B cell (primary cell): ENCODE measurements around the gene FRMD4B. TPM values are rescaled to one million over a fixed set of nuclear protein-coding genes. Genes with fewer than 3 reads are reported as not detected.
"Not testable (repeated sequence)": the region's sequence is repeated elsewhere in the genome, so short reads cannot be mapped to it uniquely, and the experiment has no call there.

Source experiments
- ATAC-seq: fragments of 200-7000 bp; cut with Tn5 transposase; one replicate; pipeline ENCODE4 v1.10.0; 2021; ENCODE audit warnings: low read depth, mild to moderate bottlenecking, moderate number of reproducible peaks, moderate library complexity
- CTCF ChIA-PET: fragments of 350-600 bp; sonication (Branson Sonifier 250); formaldehyde crosslinking; loops from one replicate; lab custom pipeline; 2021; ENCODE audit warnings: antibody characterized with exemption, inconsistent platforms; lab: Charles Lee
- POLR2A ChIA-PET: fragments of 350-600 bp; sonication (Branson Sonifier 250); formaldehyde crosslinking; loops from one replicate; lab custom pipeline; 2021; ENCODE audit warnings: antibody characterized with exemption; lab: Charles Lee
- DNase-seq: peaks from one replicate; pipeline ENCODE4 v3.0.0; 2013
- H2AFZ ChIP-seq: 2 replicates; pipeline ENCODE4 v1.6.1; 2012; ENCODE audit warnings: mild to moderate bottlenecking, low read depth, low read length; ENCODE audit not compliant: insufficient read depth, poor library complexity, severe bottlenecking
- H3K27ac ChIP-seq, 2 donors: 1 replicate in 1 of 2; 2 replicates in 1 of 2; pipeline ENCODE4 v1.5.1; 2012 to 2013; ENCODE audit warnings: low read length in 2 of 2, mild to moderate bottlenecking in 2 of 2, moderate library complexity in 1 of 2
- H3K27me3 ChIP-seq, 4 experiments: fragments of 200-600 bp in 1 of 4; sonication (generic) in 1 of 4; replicated peaks in 1 of 4; 1 replicate in 2 of 4; 2 replicates in 2 of 4; pipeline versions ENCODE4 v1.6.1 to v1.7.0; 2013 to 2016; ENCODE audit warnings: low read length in 3 of 4, mild to moderate bottlenecking in 2 of 4, mixed read lengths in 1 of 4, moderate library complexity in 1 of 4; ENCODE audit not compliant: insufficient read depth in 4 of 4, control insufficient read depth in 3 of 4; ENCODE audit errors: control extremely low read depth in 1 of 4
- H3K36me3 ChIP-seq, 2 experiments: replicated peaks in 1 of 2; 1 replicate in 1 of 2; 2 replicates in 1 of 2; pipeline versions ENCODE4 v1.6.1 to v1.7.1; 2013; ENCODE audit warnings: low read length in 1 of 2; ENCODE audit not compliant: insufficient read depth in 2 of 2, control insufficient read depth in 1 of 2; ENCODE audit errors: control extremely low read depth in 1 of 2, extremely low read depth in 1 of 2
- H3K4me1 ChIP-seq, 2 donors: fragments of 200-600 bp in 1 of 2; sonication (generic) in 1 of 2; 1 replicate in 1 of 2; 2 replicates in 1 of 2; pipeline versions ENCODE4 v1.5.1 to v1.6.1; 2013 to 2017; ENCODE audit warnings: low read length in 2 of 2; ENCODE audit not compliant: control insufficient read depth in 2 of 2, insufficient read depth in 2 of 2
- H3K4me2 ChIP-seq: replicated peaks from 2 replicates; pipeline ENCODE3; 2012; ENCODE audit warnings: mild to moderate bottlenecking, low read depth, low read length; ENCODE audit not compliant: poor library complexity, severe bottlenecking
- H3K4me3 ChIP-seq, 5 experiments: fragments of 200-600 bp in 1 of 5; sonication (generic) in 1 of 5; 1 replicate in 3 of 5; 2 replicates in 2 of 5; pipeline versions ENCODE4 v1.5.1 to v1.7.0; 2011 to 2016; ENCODE audit warnings: low read length in 4 of 5, mild to moderate bottlenecking in 4 of 5, low read depth in 2 of 5, control low read depth in 1 of 5, moderate library complexity in 1 of 5; ENCODE audit not compliant: insufficient read depth in 1 of 5; ENCODE audit errors: control extremely low read depth in 1 of 5, extremely low read depth in 1 of 5
- H3K79me2 ChIP-seq: fragments of 200-600 bp; sonication (generic); one replicate; pipeline ENCODE4 v1.6.0; 2016; ENCODE audit warnings: low read length; ENCODE audit not compliant: control insufficient read depth, insufficient read depth
- H3K9ac ChIP-seq: fragments of 200-600 bp; sonication (generic); 2 replicates; pipeline ENCODE4 v1.6.1; 2017; ENCODE audit warnings: mild to moderate bottlenecking, low read length, moderate library complexity
- H3K9me3 ChIP-seq, 3 donors: one replicate each; pipeline versions ENCODE4 v1.6.1 to v1.7.1; 2013; ENCODE audit warnings: low read length in 2 of 3; ENCODE audit not compliant: control insufficient read depth in 2 of 3, insufficient read depth in 1 of 3; ENCODE audit errors: control extremely low read depth in 1 of 3
- H4K20me1 ChIP-seq: 2 replicates; pipeline ENCODE4 v1.6.0; 2012; ENCODE audit warnings: mild to moderate bottlenecking, low read length; ENCODE audit not compliant: insufficient read depth, control insufficient read depth, poor library complexity, severe bottlenecking
- H3K27ac Mint-ChIP-seq: one replicate; pipeline ENCODE4 v1.8.0; 2021; ENCODE audit warnings: mixed read lengths
- H3K27me3 Mint-ChIP-seq: one replicate; pipeline ENCODE4 v1.8.0; 2021; ENCODE audit warnings: mixed read lengths
- H3K4me1 Mint-ChIP-seq: one replicate; pipeline ENCODE4 v1.8.0; 2021; ENCODE audit warnings: mixed read lengths
- H3K4me3 Mint-ChIP-seq: one replicate; pipeline ENCODE4 v1.8.0; 2021; ENCODE audit warnings: mixed read lengths
- H3K9me3 Mint-ChIP-seq: one replicate; pipeline ENCODE4 v1.8.0; 2022; ENCODE audit warnings: mixed read lengths; ENCODE audit not compliant: insufficient read depth
- EZH2 ChIP-seq: IDR thresholded peaks from 2 replicates; pipeline ENCODE4 v1.6.1; 2012; ENCODE audit warnings: borderline replicate concordance, low read depth, mild to moderate bottlenecking, moderate library complexity, low read length; ENCODE audit not compliant: insufficient read depth, poor library complexity, severe bottlenecking
- WGBS: methylation state at CpG from one replicate; pipeline ENCODE4 v1.1.5; 2013; ENCODE audit warnings: missing lambda C conversion rate; ENCODE audit not compliant: insufficient coverage; 5-methylcytosine and 5-hydroxymethylcytosine counted together
- intact Hi-C: fragments of 100-400 bp; cut with micrococcal nuclease; formaldehyde crosslinking; loops from one replicate; pipeline ENCODE4 v1.10.0; 2022
- polyA plus RNA-seq: library from polyadenylated mRNA; depleted of rRNA; stranded (reverse); fragments of >200 nt; gene quantifications from 2 replicates; pipeline ENCODE4 v1.2.3, GENCODE V29; 2012
- total RNA-seq, 2 donors: library from RNA; stranded (reverse); fragments of 120-200 nt in 1 of 2; gene quantifications; 1 replicate in 1 of 2; 2 replicates in 1 of 2; pipeline versions ENCODE4 v1.2.3 to v1.2.4, GENCODE V29; 2013 to 2022
- TF ChIP-seq, protein P1 (sequence below): fragments of 200-600 bp; IDR thresholded peaks from one replicate; pipeline ENCODE4 v1.8.0; 2022; ENCODE audit warnings: antibody characterized with exemption, mild to moderate bottlenecking

Gene FRMD4B
- total and polyA plus RNA-seq, 2 donors (not counting 1 experiment from before 2014, with no cell fraction given) = 0.06 to 0.20 TPM

GRCh38 chr3:69323941-69324340 is 61.9 kb downstream of the FRMD4B start:
- Histone ChIP-seq H3K9me3 (no peaks in the 10 kb centered on the region), H3K27me3 (no peaks in the 10 kb centered on the region), H3K4me3 (no peak overlapping the region), H3K27ac (no peak overlapping the region), H3K36me3 (no peaks in the 10 kb centered on the region), H4K20me1 (no peaks in the 10 kb centered on the region), H3K4me1 (peaks cover 34 to 42% of the 10 kb centered on the region in 2 donors), H3K9ac (no peak overlapping the region), H3K4me2 (no peak overlapping the region), H2AFZ (no peak overlapping the region), H3K79me2 (no peaks in the 10 kb centered on the region)
- TF ChIP-seq, protein P1, sequence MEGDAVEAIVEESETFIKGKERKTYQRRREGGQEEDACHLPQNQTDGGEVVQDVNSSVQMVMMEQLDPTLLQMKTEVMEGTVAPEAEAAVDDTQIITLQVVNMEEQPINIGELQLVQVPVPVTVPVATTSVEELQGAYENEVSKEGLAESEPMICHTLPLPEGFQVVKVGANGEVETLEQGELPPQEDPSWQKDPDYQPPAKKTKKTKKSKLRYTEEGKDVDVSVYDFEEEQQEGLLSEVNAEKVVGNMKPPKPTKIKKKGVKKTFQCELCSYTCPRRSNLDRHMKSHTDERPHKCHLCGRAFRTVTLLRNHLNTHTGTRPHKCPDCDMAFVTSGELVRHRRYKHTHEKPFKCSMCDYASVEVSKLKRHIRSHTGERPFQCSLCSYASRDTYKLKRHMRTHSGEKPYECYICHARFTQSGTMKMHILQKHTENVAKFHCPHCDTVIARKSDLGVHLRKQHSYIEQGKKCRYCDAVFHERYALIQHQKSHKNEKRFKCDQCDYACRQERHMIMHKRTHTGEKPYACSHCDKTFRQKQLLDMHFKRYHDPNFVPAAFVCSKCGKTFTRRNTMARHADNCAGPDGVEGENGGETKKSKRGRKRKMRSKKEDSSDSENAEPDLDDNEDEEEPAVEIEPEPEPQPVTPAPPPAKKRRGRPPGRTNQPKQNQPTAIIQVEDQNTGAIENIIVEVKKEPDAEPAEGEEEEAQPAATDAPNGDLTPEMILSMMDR = no peak
- TF ChIP-seq EZH2 = no peak
- Mint-ChIP-seq H3K4me1 (peaks cover 50% of the 10 kb centered on the region), H3K27ac (no peak overlapping the region), H3K9me3 (no peaks in the 10 kb centered on the region), H3K4me3 (no peak overlapping the region), H3K27me3 (no peaks in the 10 kb centered on the region)
- ChIA-PET CTCF (interaction anchor here (0.7 to 1.3 kb wide), 3 partner anchors 13 to 87 kb away, joined by 3 to 5 read pairs (median 4); no protein-coding TSS in a partner anchor), POLR2A (no interaction called here)
- ATAC-seq = no peak
- DNase-seq = no peak
- no CpG with 5 or more reads among the region's 1 CpG for WGBS
- intact Hi-C loops = loop anchor here (5.0 kb wide), 1 partner anchor 162 kb away; no protein-coding TSS in a partner anchor

DNA sequence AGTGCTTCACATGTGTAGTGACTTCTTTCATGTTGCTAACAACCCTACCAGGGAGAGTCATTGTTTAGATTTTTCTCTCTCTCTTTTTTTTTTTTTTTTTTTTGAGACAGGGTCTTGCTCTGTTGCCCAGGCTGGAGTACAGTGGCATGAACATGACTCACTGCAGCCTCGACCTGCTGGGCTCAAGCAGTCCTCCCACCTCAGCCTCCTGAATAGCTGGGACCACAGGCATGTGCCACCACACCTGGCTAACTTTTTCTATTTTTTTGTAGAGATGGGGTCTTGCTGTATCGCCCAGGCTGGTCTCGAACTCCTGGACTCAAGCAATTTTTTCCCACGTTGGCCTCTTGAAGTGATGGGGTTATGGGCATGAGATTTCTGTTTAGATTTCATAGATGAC is 63.4 kb downstream of the FRMD4B start:
- H3K9ac ChIP-seq, H2AFZ ChIP-seq, ATAC-seq, H3K4me2 ChIP-seq, H3K9me3 Mint-ChIP-seq, H3K27ac ChIP-seq, H3K27me3 Mint-ChIP-seq, H3K9me3 ChIP-seq, H3K4me3 ChIP-seq, DNase-seq, H3K27me3 ChIP-seq, H3K36me3 ChIP-seq, H3K79me2 ChIP-seq, H3K4me3 Mint-ChIP-seq, H4K20me1 ChIP-seq, H3K27ac Mint-ChIP-seq: not testable (repeated sequence)
- H3K4me1 ChIP-seq = peaks cover 26 to 29% of the 10 kb centered on the region in 2 donors
- peaks cover 36% of the 10 kb centered on the region for H3K4me1 Mint-ChIP-seq
- ChIA-PET POLR2A (interaction anchor here (0.7 kb wide), 1 partner anchor 1794 kb away, joined by 5 read pairs; no protein-coding TSS in a partner anchor), CTCF (interaction anchor here (0.9 kb wide), 2 partner anchors 19 to 86 kb away, joined by 3 to 6 read pairs; no protein-coding TSS in a partner anchor)
- intact Hi-C loops = loop anchor here (5.0 kb wide), 1 partner anchor 160 kb away; no protein-coding TSS in a partner anchor
- WGBS = 84% methylated on average over 4 of the region's 4 CpGs
